Liver (tissue), 9 donors: ENCODE results near the gene RAD51AP1. TPM values are rescaled to one million over a fixed set of nuclear protein-coding genes. Genes with fewer than 3 reads are reported as not detected.

Experiments used
- DNase-seq: peaks from one replicate; pipeline ENCODE4 v3.0.0-alpha.2; 2017; ENCODE audit warnings: low spot score
- H3K27ac ChIP-seq, 2 donors: one replicate each; pipeline ENCODE4 v1.7.0; 2013; ENCODE audit warnings: inconsistent platforms in 2 of 2, low read length in 2 of 2, control low read depth in 1 of 2, low read depth in 1 of 2, mild to moderate bottlenecking in 1 of 2
- H3K27me3 ChIP-seq, 4 donors: one replicate each; pipeline versions ENCODE4 v1.6.1 to v1.7.0; 2013; ENCODE audit warnings: low read length in 3 of 4, inconsistent platforms in 1 of 4, mild to moderate bottlenecking in 1 of 4, moderate library complexity in 1 of 4; ENCODE audit not compliant: control insufficient read depth in 4 of 4, insufficient read depth in 4 of 4
- H3K36me3 ChIP-seq, 4 donors: one replicate each; pipeline versions ENCODE4 v1.6.1 to v1.7.0; 2013; ENCODE audit warnings: low read length in 3 of 4, mild to moderate bottlenecking in 3 of 4, low read depth in 1 of 4, moderate library complexity in 1 of 4; ENCODE audit not compliant: control insufficient read depth in 4 of 4, insufficient read depth in 3 of 4
- H3K4me1 ChIP-seq, 4 donors: one replicate each; pipeline versions ENCODE4 v1.6.1 to v1.7.0; 2013; ENCODE audit warnings: low read length in 3 of 4, mild to moderate bottlenecking in 3 of 4, moderate library complexity in 1 of 4; ENCODE audit not compliant: control insufficient read depth in 4 of 4, insufficient read depth in 4 of 4
- H3K4me3 ChIP-seq, 3 donors: one replicate each; pipeline versions ENCODE4 v1.6.1 to v1.7.0; 2013; ENCODE audit warnings: low read length in 3 of 3, control low read depth in 1 of 3, low read depth in 1 of 3, mild to moderate bottlenecking in 1 of 3
- H3K9ac ChIP-seq, 2 donors: one replicate each; pipeline ENCODE4 v1.7.0; 2013; ENCODE audit warnings: low read length in 2 of 2, mild to moderate bottlenecking in 2 of 2, moderate library complexity in 2 of 2, control low read depth in 1 of 2, low read depth in 1 of 2
- H3K9me3 ChIP-seq, 4 donors: one replicate each; pipeline versions ENCODE4 v1.6.1 to v1.7.0; 2013; ENCODE audit warnings: low read length in 3 of 4; ENCODE audit not compliant: control insufficient read depth in 4 of 4
- ATF3 ChIP-seq: IDR thresholded peaks from 2 replicates; pipeline ENCODE4 v1.6.1; 2016; ENCODE audit warnings: antibody characterized with exemption
- CTCF ChIP-seq: fragments of 150-350 bp; IDR thresholded peaks from 2 replicates; pipeline ENCODE4 v1.5.1; 2017; ENCODE audit warnings: improper control_type of control experiment, low read depth, low read length; ENCODE audit not compliant: missing input control
- EGR1 ChIP-seq, 2 donors: IDR thresholded peaks; 2 replicates each; pipeline ENCODE4 v1.6.1; 2016 to 2018; ENCODE audit warnings: antibody characterized with exemption in 2 of 2, low read depth in 2 of 2
- FOXA2 ChIP-seq: IDR thresholded peaks from 2 replicates; pipeline ENCODE4 v1.6.1; 2016; ENCODE audit warnings: antibody characterized with exemption
- GABPA ChIP-seq, 2 donors: IDR thresholded peaks in 1 of 2; conservative IDR thresholded peaks in 1 of 2; 2 replicates each; pipeline ENCODE4 v1.6.1; 2016; ENCODE audit warnings: antibody characterized with exemption in 2 of 2, mild to moderate bottlenecking in 1 of 2, moderate library complexity in 1 of 2
- HNF4A ChIP-seq, 2 donors: conservative IDR thresholded peaks; 2 replicates each; pipeline ENCODE4 v1.6.1; 2016; ENCODE audit warnings: antibody characterized with exemption in 2 of 2, mild to moderate bottlenecking in 2 of 2
- JUND ChIP-seq, 2 donors: IDR thresholded peaks; 2 replicates each; pipeline ENCODE4 v1.6.1; 2016; ENCODE audit warnings: antibody characterized with exemption in 2 of 2
- MAX ChIP-seq: IDR thresholded peaks from 2 replicates; pipeline ENCODE4 v1.6.1; 2016; ENCODE audit warnings: antibody characterized with exemption
- NR2F2 ChIP-seq: IDR thresholded peaks from 2 replicates; pipeline ENCODE4 v1.6.1; 2016; ENCODE audit warnings: antibody characterized with exemption
- RAD21 ChIP-seq, 2 donors: IDR thresholded peaks; 2 replicates each; pipeline ENCODE4 v1.6.1; 2016; ENCODE audit warnings: antibody characterized with exemption in 2 of 2, mild to moderate bottlenecking in 2 of 2
- REST ChIP-seq: IDR thresholded peaks from 2 replicates; pipeline ENCODE4 v1.6.1; 2016; ENCODE audit warnings: antibody characterized with exemption, mild to moderate bottlenecking
- TAF1 ChIP-seq: conservative IDR thresholded peaks from 2 replicates; pipeline ENCODE4 v1.6.1; 2016; ENCODE audit warnings: antibody characterized with exemption, mild to moderate bottlenecking
- YY1 ChIP-seq: IDR thresholded peaks from 2 replicates; pipeline ENCODE4 v1.6.1; 2016; ENCODE audit warnings: antibody characterized with exemption, mild to moderate bottlenecking
- WGBS: extraction: QIAGEN DNeasy Blood & Tissue Kit; methylation state at CpG from one replicate; pipeline ENCODE4 v1.1.7; 2013; 5-methylcytosine and 5-hydroxymethylcytosine counted together
- polyA plus RNA-seq, 2 donors: library from polyadenylated mRNA; stranded (reverse) in 1 of 2; unstranded in 1 of 2; fragments of 200-250 nt in 1 of 2; fragments of >200 nt in 1 of 2; fragmentation: Nextera tagmentation in 1 of 2; extraction: Ambion mirVana in 1 of 2; gene quantifications; one replicate each; pipeline versions ENCODE4 v1.2.1 to v1.2.3, GENCODE V29; 2013 to 2015
- total RNA-seq, 2 donors: library from RNA; depleted of rRNA; stranded (reverse); fragments of >200 nt; gene quantifications; one replicate each; pipeline ENCODE4 v1.2.3, GENCODE V29; 2014
- donor health status: healthy.
- donor health status: healthy.
- donor health status: healthy.
- donor health status: healthy.
- donor health status: healthy.

The RAD51AP1 gene
- total and polyA plus RNA-seq, 4 donors = 0.50 to 14.9 (median 1.3) TPM

GRCh38 chr12:4562034-4562657, 23.5 kb downstream of the RAD51AP1 start, which contains the start of gene DYRK4:
Gene DYRK4, plus strand, starts transcription at chr12:4562208. Its CDS starts 38 bp downstream, at chr12:4562246.
- no peaks in the 10 kb centered on the region for H3K9me3 ChIP-seq
- no peak within 1 kb of the TSS for H3K9ac ChIP-seq
- H3K27me3 ChIP-seq = no peaks in the 10 kb centered on the region
- peak within 1 kb of the TSS in 2 of 3 donors; percentile 38 to 48 for H3K4me3 ChIP-seq
- no peak for TF ChIP-seq GABPA (IDR thresholded peaks at IDR 0.05 in 1 of 2, conservative IDR thresholded peaks at IDR 0.05 in 1 of 2)
- no peak for TF ChIP-seq JUND (IDR thresholded peaks at IDR 0.05)
- TF ChIP-seq CTCF = no peak
- no peak for TF ChIP-seq EGR1 (IDR thresholded peaks at IDR 0.05; ENCODE audit: low read depth in 2 of 2)
- TF ChIP-seq ATF3 = no peak
- TF ChIP-seq NR2F2 = no peak
- TF ChIP-seq YY1 = peak; percentile 25
- no peak within 1 kb of the TSS for H3K27ac ChIP-seq
- 9% methylated on average over 44 of the region's 44 CpGs for WGBS
- DNase-seq = peak; percentile 87
- H3K36me3 ChIP-seq = no peaks in the 10 kb centered on the region
- peaks cover 3 to 11% (median 6%) of the 10 kb centered on the region in 4 donors for H3K4me1 ChIP-seq

- 89% methylated on average over 3 of the region's 3 CpGs for WGBS
- H3K9me3 ChIP-seq = no peaks in the 10 kb centered on the region
- no peak overlapping the region for H3K9ac ChIP-seq
- no peak overlapping the region for H3K4me3 ChIP-seq
- DNase-seq = no peak
- H3K4me1 ChIP-seq = peaks cover 3 to 11% (median 6%) of the 10 kb centered on the region in 4 donors
- TF ChIP-seq MAX (no peak), TAF1 (no peak), REST (no peak), FOXA2 (no peak), NR2F2 (no peak), RAD21 (IDR thresholded peaks at IDR 0.05) (no peak), HNF4A (conservative IDR thresholded peaks at IDR 0.05) (no peak), GABPA (IDR thresholded peaks at IDR 0.05 in 1 of 2, conservative IDR thresholded peaks at IDR 0.05 in 1 of 2) (no peak)
- H3K27ac ChIP-seq = no peak overlapping the region
- no peaks in the 10 kb centered on the region for H3K36me3 ChIP-seq
- no peaks in the 10 kb centered on the region for H3K27me3 ChIP-seq
These were observed 24.6 kb downstream of the RAD51AP1 start for GRCh38 chr12:4563336-4563735.
